ACC112 (cell line): Measurements from ENCODE around the gene KLF4.
"Not testable (repeated sequence)": the region's sequence is repeated elsewhere in the genome, so short reads cannot be mapped to it uniquely, and the experiment has no call there.

ENCODE experiments used
- H2AFZ ChIP-seq: fragments of 200-600 bp; sonication (generic); one replicate; pipeline ENCODE4 v1.6.0; 2017; ENCODE audit warnings: antibody characterized with exemption, low read length; ENCODE audit not compliant: unreplicated experiment
- H3K27ac ChIP-seq: fragments of 200-600 bp; sonication (generic); 2 replicates; pipeline ENCODE4 v1.5.1; 2014; ENCODE audit warnings: low read depth, mild to moderate bottlenecking, antibody characterized with exemption, low read length, moderate library complexity
- H3K27me3 ChIP-seq: fragments of 200-600 bp; sonication (generic); 2 replicates; pipeline ENCODE4 v1.6.1; 2014; ENCODE audit warnings: mild to moderate bottlenecking, antibody characterized with exemption, low read length, moderate library complexity, mixed read lengths; ENCODE audit not compliant: insufficient read depth
- H3K36me3 ChIP-seq: fragments of 200-600 bp; sonication (generic); 2 replicates; pipeline ENCODE4 v1.6.1; 2016; ENCODE audit warnings: mild to moderate bottlenecking, antibody characterized with exemption, low read length, moderate library complexity, mixed read lengths; ENCODE audit not compliant: insufficient read depth
- H3K4me1 ChIP-seq: fragments of 200-600 bp; sonication (generic); one replicate; pipeline ENCODE4 v1.6.1; 2016; ENCODE audit warnings: low read length, mixed read lengths; ENCODE audit not compliant: insufficient read depth, unreplicated experiment, control insufficient read depth
- H3K4me3 ChIP-seq: fragments of 200-600 bp; sonication (generic); 2 replicates; pipeline ENCODE4 v1.5.1; 2014; ENCODE audit warnings: mild to moderate bottlenecking, low read depth, low read length
- H3K79me2 ChIP-seq: fragments of 200-600 bp; sonication (generic); one replicate; pipeline ENCODE4 v1.6.0; 2016; ENCODE audit warnings: low read length; ENCODE audit not compliant: control insufficient read depth, unreplicated experiment, insufficient read depth

KLF4 gene

GRCh38 chr9:107504585-107505455, 15.3 kb upstream of the KLF4 start:
- Histone ChIP-seq H3K4me3 (peak overlapping the region; percentile 12; the same call in 1 of the 2 replicates), H3K79me2 (no peaks in the 10 kb centered on the region), H3K36me3 (no peaks in the 10 kb centered on the region), H2AFZ (peak overlapping the region; percentile 6), H3K27ac (peak overlapping the region; percentile 86), H3K4me1 (peaks cover 15% of the 10 kb centered on the region), H3K27me3 (no peaks in the 10 kb centered on the region)

GRCh38 chr9:107502464-107502863, 12.9 kb upstream of the KLF4 start:
- Histone ChIP-seq H3K4me3 (no peak overlapping the region), H3K79me2 (no peaks in the 10 kb centered on the region), H3K27me3 (no peaks in the 10 kb centered on the region), H3K4me1 (peaks cover 15% of the 10 kb centered on the region), H3K27ac (no peak overlapping the region), H2AFZ (no peak overlapping the region), H3K36me3 (no peaks in the 10 kb centered on the region)

GRCh38 chr9:107500421-107501200, 11.0 kb upstream of the KLF4 start:
- not testable (repeated sequence) for H3K79me2 ChIP-seq, H3K4me3 ChIP-seq, H3K36me3 ChIP-seq, H3K27ac ChIP-seq, H3K27me3 ChIP-seq, H2AFZ ChIP-seq
- peaks cover 15% of the 10 kb centered on the region for H3K4me1 ChIP-seq

GRCh38 chr9:107496976-107497375, 7.4 kb upstream of the KLF4 start:
- H3K27me3 ChIP-seq: no peaks in the 10 kb centered on the region
- H3K79me2 ChIP-seq: no peaks in the 10 kb centered on the region

DNA sequence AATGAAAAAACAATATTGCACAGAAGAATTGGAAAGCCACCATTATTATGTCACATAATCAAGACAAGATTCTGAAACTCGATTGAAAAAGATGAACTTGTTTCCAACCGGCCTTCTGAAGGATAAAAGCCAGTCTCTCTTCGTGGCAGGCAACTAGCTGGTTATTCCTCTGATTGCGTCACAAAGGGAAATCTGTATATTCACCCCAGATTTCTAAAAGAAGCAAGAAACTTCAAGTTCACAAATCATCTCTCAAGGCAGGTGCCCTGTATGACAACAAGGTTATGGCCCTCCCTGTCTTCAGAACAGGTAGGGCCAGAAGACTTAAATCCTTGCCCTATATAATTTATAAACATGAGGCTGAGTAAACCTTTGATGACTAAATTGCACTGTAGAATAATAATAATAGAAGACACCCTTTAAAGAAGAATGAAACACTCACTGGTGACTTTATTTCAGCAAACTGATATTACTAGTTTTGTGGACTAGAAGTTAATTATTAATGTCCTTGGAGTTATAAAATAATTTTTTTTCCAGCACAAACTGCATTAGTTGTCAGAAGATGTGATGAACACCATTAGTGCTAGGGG, 2.9 kb upstream of the KLF4 start:
- H3K79me2 ChIP-seq: peaks cover 19% of the 10 kb centered on the region
- H2AFZ ChIP-seq: no peak overlapping the region
- H3K27me3 ChIP-seq: no peaks in the 10 kb centered on the region
- no peak overlapping the region for H3K27ac ChIP-seq
- H3K4me1 ChIP-seq: peaks cover 6% of the 10 kb centered on the region
- no peak overlapping the region for H3K4me3 ChIP-seq
- H3K36me3 ChIP-seq: peaks cover 6% of the 10 kb centered on the region; the same call in 1 of the 2 replicates

More at GRCh38 chr9:107496976-107497375, 7.4 kb upstream of the KLF4 start:
- no peaks in the 10 kb centered on the region for H3K36me3 ChIP-seq
- no peak overlapping the region for H2AFZ ChIP-seq
- no peak overlapping the region for H3K4me3 ChIP-seq
- H3K4me1 ChIP-seq: peaks cover 2% of the 10 kb centered on the region
- H3K27ac ChIP-seq: no peak overlapping the region

DNA sequence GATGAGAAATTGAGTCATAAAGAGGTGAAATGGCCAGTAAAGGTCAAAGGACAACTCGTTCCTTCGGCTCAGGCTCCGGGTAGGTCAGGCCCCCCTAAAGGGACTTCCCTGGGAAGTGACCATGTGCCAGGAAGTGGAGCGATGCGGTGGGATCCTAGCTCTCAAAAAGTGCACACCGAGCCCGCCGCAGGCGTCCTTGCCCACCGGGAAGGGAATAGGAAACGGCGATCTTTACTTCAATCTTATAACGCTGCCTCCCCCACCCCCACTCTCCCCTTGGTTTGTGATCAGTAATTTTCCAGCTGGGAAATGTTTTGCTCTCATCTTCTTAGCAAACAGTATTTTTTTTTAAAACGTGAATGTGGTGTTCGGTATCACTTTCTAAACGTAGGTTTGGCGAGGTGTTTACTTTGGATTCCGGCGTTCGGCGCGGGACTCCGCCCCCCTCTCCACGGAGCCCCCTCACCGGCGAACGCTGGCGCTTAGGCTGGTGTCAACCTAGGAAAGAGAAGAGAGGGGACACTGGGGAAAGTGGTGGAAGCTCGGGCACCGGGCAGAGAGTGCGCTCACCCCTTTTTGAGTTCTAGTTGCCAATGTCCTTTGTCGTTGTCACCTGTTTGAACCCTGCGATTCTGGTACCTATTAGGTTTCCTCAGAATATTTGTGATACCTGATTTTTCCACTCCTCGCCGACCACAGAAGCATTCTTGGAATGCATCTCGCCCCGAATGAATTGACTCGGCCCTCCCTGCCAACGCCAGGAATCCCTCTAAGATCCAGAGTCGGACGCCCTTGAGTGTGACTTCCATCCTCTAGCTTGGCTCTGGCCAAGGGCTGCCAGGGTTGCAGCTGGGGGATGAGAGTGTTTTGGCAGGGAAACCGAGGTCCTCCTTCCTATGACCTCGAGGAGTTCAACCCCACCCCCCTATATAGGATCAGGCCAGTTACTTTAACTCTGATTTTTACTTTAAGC, 1.8 kb upstream of the KLF4 start:
- peaks cover 14% of the 10 kb centered on the region for H3K36me3 ChIP-seq
- H3K27ac ChIP-seq: no peak overlapping the region
- H3K4me3 ChIP-seq: peak overlapping the region; percentile 86
- peaks cover 30% of the 10 kb centered on the region for H3K79me2 ChIP-seq
- H3K27me3 ChIP-seq: no peaks in the 10 kb centered on the region
- H3K4me1 ChIP-seq: peaks cover 12% of the 10 kb centered on the region
- no peak overlapping the region for H2AFZ ChIP-seq

GRCh38 chr9:107490606-107490970, 1.0 kb upstream of the KLF4 start:
- H3K27ac ChIP-seq: peak overlapping the region; percentile 91
- not testable (repeated sequence) for H3K27me3 ChIP-seq, H2AFZ ChIP-seq
- H3K4me1 ChIP-seq: peaks cover 18% of the 10 kb centered on the region
- H3K4me3 ChIP-seq: peak overlapping the region; percentile 86
- H3K79me2 ChIP-seq: peaks cover 37% of the 10 kb centered on the region
- peaks cover 22% of the 10 kb centered on the region for H3K36me3 ChIP-seq

DNA sequence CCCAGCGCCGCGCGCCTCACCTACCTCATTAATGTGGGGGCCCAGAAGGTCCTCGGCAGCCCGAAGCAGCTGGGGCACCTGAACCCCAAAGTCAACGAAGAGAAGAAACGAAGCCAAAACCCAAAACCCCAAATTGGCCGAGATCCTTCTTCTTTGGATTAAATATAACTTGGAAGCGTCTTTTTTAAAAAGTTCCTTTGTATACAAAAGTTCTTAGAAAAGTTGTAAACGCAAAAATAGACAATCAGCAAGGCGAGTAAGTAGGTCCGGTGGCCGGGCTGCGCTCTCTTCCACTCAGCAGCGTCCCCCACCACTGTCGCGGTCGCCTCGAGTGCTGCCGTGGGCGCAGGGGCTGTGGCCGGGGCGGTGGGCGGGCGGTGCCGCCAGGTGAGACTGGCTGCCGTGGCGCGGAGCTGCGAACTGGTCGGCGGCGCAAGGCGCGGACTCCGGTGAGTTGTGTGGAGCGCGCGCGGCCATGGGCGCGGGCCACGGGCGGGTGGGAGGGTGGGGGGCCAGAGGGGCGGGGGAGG, 360 bp downstream of the KLF4 start:
- Histone ChIP-seq H3K27ac (peak overlapping the region; percentile 68; the same call in 1 of the 2 replicates), H2AFZ (no peak overlapping the region)

DNA sequence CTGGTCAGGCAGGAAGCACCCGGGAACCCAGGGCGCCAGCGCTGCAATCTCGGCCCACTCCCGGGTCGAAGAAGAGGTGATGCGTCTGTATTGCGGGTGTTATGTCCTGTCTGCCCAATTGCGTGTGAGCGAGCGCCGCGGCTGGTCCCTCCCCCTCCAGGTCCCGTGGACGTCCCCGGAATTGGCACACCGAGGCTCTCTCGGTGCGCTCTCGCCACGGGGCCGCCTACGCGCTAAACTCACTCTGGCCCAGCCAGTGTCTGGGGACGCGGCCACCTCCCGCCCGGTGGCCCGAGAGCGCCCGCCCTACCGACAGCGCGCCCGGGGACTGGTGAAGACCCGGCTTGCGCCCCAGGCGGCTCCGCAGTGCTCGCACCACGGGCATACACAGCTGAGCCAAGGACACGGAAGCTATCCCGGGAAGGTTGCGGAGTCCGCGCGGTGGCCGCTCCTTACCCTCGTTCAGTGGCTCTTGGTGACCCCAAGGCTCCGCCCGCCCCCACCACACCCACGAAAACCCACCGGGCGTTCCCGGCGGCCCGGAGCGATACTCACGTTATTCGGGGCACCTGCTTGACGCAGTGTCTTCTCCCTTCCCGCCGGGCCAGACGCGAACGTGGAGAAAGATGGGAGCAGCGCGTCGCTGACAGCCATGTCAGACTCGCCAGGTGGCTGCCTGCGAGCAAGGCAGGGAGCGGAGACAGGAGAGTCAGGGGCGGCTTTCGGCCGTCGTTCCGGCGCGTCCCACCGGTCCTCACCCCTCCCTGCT, 1.0 kb downstream of the KLF4 start:
- Histone ChIP-seq H2AFZ (no peak overlapping the region), H3K27ac (peak overlapping the region; percentile 68; the same call in 1 of the 2 replicates)

More for the DNA sequence above, 360 bp downstream of the KLF4 start:
- Histone ChIP-seq H3K27me3 (no peaks in the 10 kb centered on the region), H3K4me1 (peaks cover 27% of the 10 kb centered on the region), H3K36me3 (peaks cover 26% of the 10 kb centered on the region), H3K79me2 (peaks cover 40% of the 10 kb centered on the region), H3K4me3 (peak overlapping the region; percentile 85)

More for the DNA sequence above, 1.0 kb downstream of the KLF4 start:
- peaks cover 27% of the 10 kb centered on the region for H3K4me1 ChIP-seq
- H3K27me3 ChIP-seq: no peaks in the 10 kb centered on the region
- H3K79me2 ChIP-seq: peaks cover 40% of the 10 kb centered on the region
- H3K4me3 ChIP-seq: peak overlapping the region; percentile 85
- H3K36me3 ChIP-seq: peaks cover 26% of the 10 kb centered on the region
